ENCODE measurements around the gene GPX6.

DNA sequence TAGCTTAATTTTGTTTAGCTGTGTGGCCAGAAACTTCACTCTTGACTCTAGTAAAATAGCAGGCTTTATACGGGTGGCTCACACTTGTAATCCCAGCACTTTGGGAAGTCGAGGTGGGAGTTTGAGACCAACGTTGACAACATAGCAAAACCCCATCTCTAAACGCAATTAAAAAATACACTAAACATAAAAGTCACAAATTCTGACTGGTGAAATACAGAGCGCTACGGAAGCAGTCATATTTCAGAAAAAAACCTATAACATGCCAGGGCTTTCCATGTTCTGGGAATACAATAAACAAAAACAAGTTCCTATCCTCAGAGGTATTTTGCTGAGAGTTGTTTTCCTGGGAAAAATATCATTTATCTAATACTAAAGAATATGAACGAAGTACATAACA, 47.5 kb downstream of the GPX6 start:
- no peak for TF ChIP-seq POLR2A (IDR thresholded peaks at IDR 0.05)
- TF ChIP-seq, protein P1, sequence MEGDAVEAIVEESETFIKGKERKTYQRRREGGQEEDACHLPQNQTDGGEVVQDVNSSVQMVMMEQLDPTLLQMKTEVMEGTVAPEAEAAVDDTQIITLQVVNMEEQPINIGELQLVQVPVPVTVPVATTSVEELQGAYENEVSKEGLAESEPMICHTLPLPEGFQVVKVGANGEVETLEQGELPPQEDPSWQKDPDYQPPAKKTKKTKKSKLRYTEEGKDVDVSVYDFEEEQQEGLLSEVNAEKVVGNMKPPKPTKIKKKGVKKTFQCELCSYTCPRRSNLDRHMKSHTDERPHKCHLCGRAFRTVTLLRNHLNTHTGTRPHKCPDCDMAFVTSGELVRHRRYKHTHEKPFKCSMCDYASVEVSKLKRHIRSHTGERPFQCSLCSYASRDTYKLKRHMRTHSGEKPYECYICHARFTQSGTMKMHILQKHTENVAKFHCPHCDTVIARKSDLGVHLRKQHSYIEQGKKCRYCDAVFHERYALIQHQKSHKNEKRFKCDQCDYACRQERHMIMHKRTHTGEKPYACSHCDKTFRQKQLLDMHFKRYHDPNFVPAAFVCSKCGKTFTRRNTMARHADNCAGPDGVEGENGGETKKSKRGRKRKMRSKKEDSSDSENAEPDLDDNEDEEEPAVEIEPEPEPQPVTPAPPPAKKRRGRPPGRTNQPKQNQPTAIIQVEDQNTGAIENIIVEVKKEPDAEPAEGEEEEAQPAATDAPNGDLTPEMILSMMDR (IDR thresholded peaks at IDR 0.05 in 8 of 11, conservative IDR thresholded peaks at IDR 0.05 in 3 of 11): no peak

All from spleen (tissue), 7 donors.